K562 (cell line): ENCODE measurements around the gene DNMT1. TPM values are rescaled to one million over a fixed set of nuclear protein-coding genes. Genes with fewer than 3 reads are reported as not detected.

Experiments used
- ARID1B ChIP-seq: fragments of 450-650 bp; IDR thresholded peaks from 2 replicates; pipeline ENCODE4 v1.6.1; 2016; ENCODE audit warnings: antibody characterized with exemption, mild to moderate bottlenecking, inconsistent platforms
- ATF1 ChIP-seq, 2 experiments: fragments of 450-650 bp in 1 of 2; IDR thresholded peaks; 2 replicates each; pipeline ENCODE4 v1.6.1; 2016; ENCODE audit warnings: missing compliant biosample characterization in 1 of 2, missing genetic modification characterization in 1 of 2
- CTBP1 ChIP-seq: fragments of 450-650 bp; IDR thresholded peaks from 2 replicates; pipeline ENCODE4 v1.6.1; 2016; ENCODE audit warnings: borderline replicate concordance
- ELF4 ChIP-seq: fragments of 450-650 bp; formaldehyde crosslinking; IDR thresholded peaks from 2 replicates; pipeline ENCODE4 v1.4.0; 2022; ENCODE audit warnings: missing genetic modification characterization
- ETV5 ChIP-seq: sonication (generic); formaldehyde crosslinking; IDR thresholded peaks from 2 replicates; pipeline ENCODE4 v1.4.0; 2020; ENCODE audit warnings: low read depth, mild to moderate bottlenecking, missing genetic modification reagents
- FOXK1 ChIP-seq: sonication (generic); formaldehyde crosslinking; IDR thresholded peaks from 2 replicates; pipeline ENCODE4 v1.8.0; 2022; ENCODE audit warnings: missing genetic modification reagents, mild to moderate bottlenecking, borderline replicate concordance
- FOXP1 ChIP-seq: sonication (generic); formaldehyde crosslinking; IDR thresholded peaks from 2 replicates; pipeline ENCODE4 v1.8.0; 2022; ENCODE audit warnings: mild to moderate bottlenecking, missing genetic modification reagents
- GATAD2A ChIP-seq: fragments of 450-650 bp; IDR thresholded peaks from 2 replicates; pipeline ENCODE4 v1.6.1; 2017
- GTF2E2 ChIP-seq: fragments of 200-800 bp; sonication (Bioruptor generic); IDR thresholded peaks from 2 replicates; pipeline ENCODE4 v1.6.1; 2016; ENCODE audit warnings: missing genetic modification characterization, missing compliant biosample characterization
- HEY1 ChIP-seq: fragments of 250-450 bp; sonication (Bioruptor Pico); IDR thresholded peaks from 2 replicates; pipeline ENCODE4 v1.5.0; 2020; ENCODE audit warnings: mild to moderate bottlenecking, moderate library complexity, borderline replicate concordance
- L3MBTL2 ChIP-seq: fragments of 450-650 bp; IDR thresholded peaks from 2 replicates; pipeline ENCODE4 v1.6.1; 2016; ENCODE audit warnings: mild to moderate bottlenecking, moderate library complexity
- NCOA2 ChIP-seq, 2 experiments: fragments of 450-650 bp; IDR thresholded peaks; 2 replicates each; pipeline ENCODE4 v1.6.1; 2018; ENCODE audit warnings: mild to moderate bottlenecking in 2 of 2, moderate library complexity in 1 of 2; ENCODE audit not compliant: partially characterized antibody in 2 of 2
- NRF1 ChIP-seq, 2 experiments: fragments of 450-650 bp; IDR thresholded peaks in 1 of 2; conservative IDR thresholded peaks in 1 of 2; 2 replicates each; pipeline ENCODE4 v1.6.1; 2014; ENCODE audit warnings: mild to moderate bottlenecking in 2 of 2
- PHB ChIP-seq: fragments of 250-450 bp; sonication (Bioruptor Pico); IDR thresholded peaks from 2 replicates; pipeline ENCODE4 v1.5.0; 2021
- POLR3A ChIP-seq: IDR thresholded peaks from 2 replicates; pipeline ENCODE4 v1.6.1; 2011; ENCODE audit warnings: borderline replicate concordance, mild to moderate bottlenecking, moderate library complexity; ENCODE audit not compliant: insufficient read length, insufficient read depth; ENCODE audit errors: extremely low read depth
- SMC3 ChIP-seq: conservative IDR thresholded peaks from 2 replicates; pipeline ENCODE4 v1.6.1; 2011; ENCODE audit warnings: low read depth, low read length, improper control_type of control experiment; ENCODE audit not compliant: insufficient read depth
- TCF3 ChIP-seq: sonication (generic); formaldehyde crosslinking; IDR thresholded peaks from 2 replicates; pipeline ENCODE4 v1.4.0; 2020; ENCODE audit warnings: mild to moderate bottlenecking, missing genetic modification reagents
- THRAP3 ChIP-seq: fragments of 450-650 bp; IDR thresholded peaks from 2 replicates; pipeline ENCODE4 v1.6.1; 2016; ENCODE audit warnings: mild to moderate bottlenecking, inconsistent platforms, borderline replicate concordance
- ZFP91 ChIP-seq: sonication (generic); formaldehyde crosslinking; IDR thresholded peaks from 2 replicates; pipeline ENCODE4 v1.8.0; 2022; ENCODE audit warnings: mild to moderate bottlenecking, missing genetic modification reagents
- ZNF174 ChIP-seq: fragments of 250-450 bp; sonication (Bioruptor Pico); IDR thresholded peaks from 2 replicates; pipeline ENCODE4 v1.4.0; 2020; ENCODE audit warnings: mild to moderate bottlenecking
- ZNF347 ChIP-seq: fragments of 450-650 bp; formaldehyde crosslinking; IDR thresholded peaks from 2 replicates; pipeline ENCODE4 v1.4.0; 2020; ENCODE audit warnings: low read depth, mild to moderate bottlenecking, moderate library complexity
- ZNF41 ChIP-seq: fragments of 250-450 bp; sonication (Bioruptor Pico); conservative IDR thresholded peaks from 2 replicates; pipeline ENCODE4 v1.4.0; 2020; ENCODE audit warnings: mild to moderate bottlenecking
- ZNF75A ChIP-seq: fragments of 450-650 bp; formaldehyde crosslinking; IDR thresholded peaks from 2 replicates; pipeline ENCODE4 v1.4.0; 2020; ENCODE audit warnings: mild to moderate bottlenecking
- polyA plus RNA-seq, 8 experiments: library from polyadenylated mRNA; depleted of rRNA in 4 of 8; stranded (reverse) in 5 of 8; unstranded in 3 of 8; fragments of >200 nt; fragmentation: Nextera tagmentation in 2 of 8; fragmentation: Illumina TruSeq in 1 of 8; extraction: Ambion mirVana in 2 of 8; extraction: Trizol in 1 of 8; gene quantifications; 2 replicates each; pipeline versions ENCODE4 v1.2.1 to v1.2.3, GENCODE V29; 2011 to 2014; ENCODE audit warnings: inconsistent platforms in 1 of 8, missing spikeins in 1 of 8
- total RNA-seq, 7 experiments: library from RNA; depleted of rRNA in 6 of 7; stranded (reverse); fragments of >200 nt in 6 of 7; fragmentation: Illumina TruSeq in 2 of 7; extraction: Trizol in 2 of 7; gene quantifications; 2 replicates each; pipeline versions ENCODE4 v1.2.1 to v1.2.3, GENCODE V29; 2011 to 2021; ENCODE audit warnings: low replicate concordance in 1 of 7
- TF ChIP-seq, protein P1 (sequence below), 2 experiments: IDR thresholded peaks; 2 replicates each; pipeline ENCODE4 v1.6.1; 2011; ENCODE audit warnings: borderline replicate concordance in 1 of 2, control low read depth in 1 of 2, low read depth in 1 of 2, low read length in 1 of 2, mild to moderate bottlenecking in 1 of 2, mixed read lengths in 1 of 2, moderate library complexity in 1 of 2; ENCODE audit not compliant: insufficient read depth in 1 of 2, insufficient read length in 1 of 2, poor library complexity in 1 of 2, severe bottlenecking in 1 of 2; ENCODE audit errors: extremely low read depth in 1 of 2
- TF ChIP-seq, protein P2 (sequence below): fragments of 450-650 bp; formaldehyde crosslinking; IDR thresholded peaks from 2 replicates; pipeline ENCODE4 v1.4.0; 2022; ENCODE audit warnings: missing genetic modification characterization

DNMT1 gene
- total and polyA plus RNA-seq, 9 of the 15 experiments (the other 6 are each of a cell fraction or from before 2014, with no cell fraction given), result 80.1 to 271 (median 121) TPM

GRCh38 chr19:10104665-10105508 lies 89.9 kb downstream of the DNMT1 start (continued):
- TF ChIP-seq, protein P1, sequence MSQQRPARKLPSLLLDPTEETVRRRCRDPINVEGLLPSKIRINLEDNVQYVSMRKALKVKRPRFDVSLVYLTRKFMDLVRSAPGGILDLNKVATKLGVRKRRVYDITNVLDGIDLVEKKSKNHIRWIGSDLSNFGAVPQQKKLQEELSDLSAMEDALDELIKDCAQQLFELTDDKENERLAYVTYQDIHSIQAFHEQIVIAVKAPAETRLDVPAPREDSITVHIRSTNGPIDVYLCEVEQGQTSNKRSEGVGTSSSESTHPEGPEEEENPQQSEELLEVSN (IDR thresholded peaks at IDR 0.05; ENCODE audit: borderline replicate concordance in 1 of 2, extremely low read depth in 1 of 2, insufficient read depth in 1 of 2, insufficient read length in 1 of 2, low read depth in 1 of 2, low read length in 1 of 2, poor library complexity in 1 of 2, severe bottlenecking in 1 of 2), result peak in 1 of 2 experiments; percentile 65
- peak; percentile 83 for TF ChIP-seq L3MBTL2
- no peak for TF ChIP-seq GATAD2A
- 0 out of 2 replicates have a peak, but pooled peaks have one; percentile 30 for TF ChIP-seq ZFP91
- TF ChIP-seq ZNF41 (CRISPR knock-in tag), result no peak
- no peak for TF ChIP-seq ELF4 (CRISPR knock-in tag)
- TF ChIP-seq FOXP1 (CRISPR knock-in tag), result no peak
- 0 out of 4 replicates have a peak, but pooled peaks of 1 of the 2 experiments have one; percentile 10 for TF ChIP-seq NRF1 (conservative IDR thresholded peaks at IDR 0.05 in 1 of 2, IDR thresholded peaks at IDR 0.05 in 1 of 2)
- no peak for TF ChIP-seq HEY1 (CRISPR knock-in tag)
- no peak for TF ChIP-seq THRAP3
- no peak for TF ChIP-seq FOXK1 (CRISPR knock-in tag)
- no peak for TF ChIP-seq POLR3A
- TF ChIP-seq PHB, result no peak
- TF ChIP-seq GTF2E2 (tag), result no peak; the same call in 1 of the 2 replicates
- no peak for TF ChIP-seq ATF1 (CRISPR knock-in tag; IDR thresholded peaks at IDR 0.05)
- 0 out of 2 replicates have a peak, but pooled peaks have one; percentile 20 for TF ChIP-seq ATF1 (tag; IDR thresholded peaks at IDR 0.05)
- peak; percentile 49 for TF ChIP-seq TCF3
- TF ChIP-seq SMC3, result no peak
- TF ChIP-seq, protein P2, sequence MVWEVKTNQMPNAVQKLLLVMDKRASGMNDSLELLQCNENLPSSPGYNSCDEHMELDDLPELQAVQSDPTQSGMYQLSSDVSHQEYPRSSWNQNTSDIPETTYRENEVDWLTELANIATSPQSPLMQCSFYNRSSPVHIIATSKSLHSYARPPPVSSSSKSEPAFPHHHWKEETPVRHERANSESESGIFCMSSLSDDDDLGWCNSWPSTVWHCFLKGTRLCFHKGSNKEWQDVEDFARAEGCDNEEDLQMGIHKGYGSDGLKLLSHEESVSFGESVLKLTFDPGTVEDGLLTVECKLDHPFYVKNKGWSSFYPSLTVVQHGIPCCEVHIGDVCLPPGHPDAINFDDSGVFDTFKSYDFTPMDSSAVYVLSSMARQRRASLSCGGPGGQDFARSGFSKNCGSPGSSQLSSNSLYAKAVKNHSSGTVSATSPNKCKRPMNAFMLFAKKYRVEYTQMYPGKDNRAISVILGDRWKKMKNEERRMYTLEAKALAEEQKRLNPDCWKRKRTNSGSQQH (CRISPR knock-in tag), result no peak
- TF ChIP-seq CTBP1, result no peak
- no peak for TF ChIP-seq ZNF75A (CRISPR knock-in tag)
- TF ChIP-seq ZNF174 (CRISPR knock-in tag), result no peak
- no peak for TF ChIP-seq NCOA2 (IDR thresholded peaks at IDR 0.05; ENCODE audit: partially characterized antibody in 2 of 2)
- no peak for TF ChIP-seq ZNF347 (CRISPR knock-in tag)
- TF ChIP-seq ARID1B, result 0 out of 2 replicates have a peak, but pooled peaks have one; percentile 13
- TF ChIP-seq ETV5, result peak; percentile 73; the same call in 1 of the 2 replicates
